HG03469 (cell line): ENCODE results near the gene CCNB1.
"Not testable (repeated sequence)": the region's sequence is repeated elsewhere in the genome, so short reads cannot be mapped to it uniquely, and the experiment has no call there.

Experiments used
- ATAC-seq: cut with Tn5 transposase; IDR thresholded peaks from one replicate; pipeline ENCODE4 v1.9.1; 2021; ENCODE audit warnings: mild to moderate bottlenecking, moderate library complexity, moderate number of reproducible peaks; ENCODE audit not compliant: unreplicated experiment

CCNB1 gene

DNA sequence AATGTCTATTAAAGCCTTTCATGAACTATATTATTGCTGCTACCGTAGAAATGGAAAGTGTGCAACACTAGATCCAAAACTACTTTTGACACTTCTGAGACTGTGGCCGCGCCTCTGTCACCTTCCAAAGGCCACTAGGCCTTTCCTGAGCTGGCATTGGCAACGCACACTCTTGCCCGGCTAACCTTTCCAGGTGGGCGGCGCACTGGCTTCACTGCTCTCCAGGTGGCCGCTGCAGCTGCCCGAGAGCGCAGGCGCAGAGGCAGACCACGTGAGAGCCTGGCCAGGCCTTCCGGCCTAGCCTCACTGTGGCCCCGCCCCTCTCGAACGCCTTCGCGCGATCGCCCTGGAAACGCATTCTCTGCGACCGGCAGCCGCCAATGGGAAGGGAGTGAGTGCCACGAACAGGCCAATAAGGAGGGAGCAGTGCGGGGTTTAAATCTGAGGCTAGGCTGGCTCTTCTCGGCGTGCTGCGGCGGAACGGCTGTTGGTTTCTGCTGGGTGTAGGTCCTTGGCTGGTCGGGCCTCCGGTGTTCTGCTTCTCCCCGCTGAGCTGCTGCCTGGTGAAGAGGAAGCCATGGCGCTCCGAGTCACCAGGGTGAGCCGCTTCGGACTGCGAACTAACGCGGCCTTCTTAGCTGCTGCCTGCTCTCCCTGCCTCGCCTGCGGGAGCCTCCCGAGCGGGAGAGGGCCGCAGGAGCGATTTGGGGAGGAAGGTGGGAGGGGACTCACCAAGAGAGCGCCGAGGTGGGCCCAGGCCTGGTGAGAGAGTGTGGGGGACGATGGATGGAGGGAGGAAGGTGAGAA lies at the start of gene CCNB1:
Gene CCNB1, plus strand, starts transcription at position 465 of the 807 bp plus-strand sequence. Its CDS starts 113 bp downstream, at position 578.
- ATAC-seq = peak; percentile 98

DNA sequence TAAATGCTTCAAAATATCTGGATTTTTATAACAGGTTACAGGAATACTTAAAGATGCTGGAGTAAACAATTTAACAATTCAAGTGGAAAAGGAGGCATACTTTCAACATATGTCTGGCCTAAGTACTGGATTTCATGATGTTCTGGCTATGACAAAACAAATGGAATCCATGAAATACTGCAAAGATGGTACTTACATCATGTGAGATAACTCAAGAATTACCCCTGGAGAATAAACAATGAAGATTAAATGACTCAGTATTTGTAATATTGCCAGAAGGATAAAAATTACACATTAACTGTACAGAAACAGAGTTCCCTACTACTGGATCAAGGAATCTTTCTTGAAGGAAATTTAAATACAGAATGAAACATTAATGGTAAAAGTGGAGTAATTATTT lies 37.5 kb upstream of the CCNB1 start:
- no peak for ATAC-seq

DNA sequence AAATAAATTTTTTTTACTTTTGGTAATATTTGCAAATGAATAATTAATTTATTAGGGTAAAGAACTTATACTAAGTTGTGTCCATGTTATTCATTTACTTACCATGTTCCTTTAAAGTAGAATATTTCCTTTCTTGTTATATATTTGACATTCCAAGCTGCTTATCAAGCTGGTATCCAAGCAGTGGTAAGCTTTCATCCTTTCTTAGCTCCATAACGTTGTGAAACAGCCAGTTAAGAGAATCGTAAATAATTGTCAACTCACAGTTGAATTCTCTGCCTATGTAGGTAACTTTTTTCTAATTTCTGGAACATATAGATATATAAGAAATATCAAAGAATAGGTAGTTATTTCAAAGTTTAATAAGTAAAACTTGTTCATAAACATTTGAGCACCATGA lies 36.7 kb upstream of the CCNB1 start:
- ATAC-seq = no peak

- no peak for ATAC-seq
These were observed 35.6 kb upstream of the CCNB1 start for GRCh38 chr5:69131304-69131703.

- no peak for ATAC-seq
These were observed 32.8 kb upstream of the CCNB1 start for GRCh38 chr5:69134126-69134525.

DNA sequence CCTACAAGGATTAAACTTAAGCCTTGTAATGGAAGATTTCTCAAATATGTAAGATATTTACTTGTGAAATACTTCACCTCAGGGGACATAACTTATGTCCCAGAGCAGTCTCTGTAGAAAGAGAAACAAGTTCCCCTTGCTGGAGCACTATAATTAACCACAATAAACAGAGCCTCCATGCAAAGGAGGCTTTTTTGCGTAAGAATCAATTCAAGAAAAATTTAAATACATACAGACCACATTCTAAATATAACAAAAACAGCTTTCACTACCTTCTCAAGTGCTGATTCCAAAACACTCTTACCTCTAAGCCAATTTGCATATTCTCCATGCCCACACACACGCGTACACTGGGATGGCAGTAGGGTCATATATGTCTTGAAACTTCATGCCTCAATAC lies 30.7 kb upstream of the CCNB1 start:
- peak; percentile 88 for ATAC-seq

GRCh38 chr5:69137208-69137607 lies 29.7 kb upstream of the CCNB1 start:
- ATAC-seq = not testable (repeated sequence)

DNA sequence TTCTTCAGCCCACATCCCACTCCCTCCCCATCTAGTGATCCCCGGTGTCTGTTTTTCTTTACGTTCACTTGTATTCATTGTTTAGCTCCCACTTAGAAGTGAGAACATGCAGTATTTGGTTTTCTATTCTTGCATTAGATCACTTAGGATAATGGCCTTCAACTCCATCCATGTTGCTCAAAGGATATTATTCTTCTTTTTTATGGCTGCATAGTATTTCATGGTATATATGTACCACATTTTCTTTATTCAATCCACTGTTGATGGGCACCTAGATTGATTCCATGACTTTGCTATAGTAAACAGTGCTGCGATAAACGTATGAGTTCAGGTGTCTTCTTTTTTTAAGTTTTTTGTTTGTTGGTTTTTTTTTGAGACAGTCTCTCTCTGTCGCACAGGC lies 29.1 kb upstream of the CCNB1 start:
- ATAC-seq = no peak

DNA sequence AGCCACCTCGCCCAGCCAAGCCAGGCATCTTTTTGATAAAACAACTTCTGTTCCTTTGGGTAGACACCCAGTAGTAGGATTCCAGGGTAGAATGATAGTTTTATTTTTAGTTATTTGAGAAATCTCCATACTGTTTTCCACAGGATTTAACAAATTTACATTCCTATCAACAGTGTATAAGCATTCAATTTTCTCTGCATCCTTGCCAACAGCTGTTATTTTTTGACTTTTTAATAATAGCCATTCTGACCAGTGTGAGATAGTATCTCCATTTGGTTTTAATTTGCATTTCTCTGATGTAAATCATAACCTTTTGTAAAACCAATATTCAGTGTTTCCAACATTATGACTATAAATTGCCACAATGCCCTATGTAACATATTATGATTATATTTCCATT lies 28.2 kb upstream of the CCNB1 start:
- no peak for ATAC-seq

- not testable (repeated sequence) for ATAC-seq
These were observed 26.7 kb upstream of the CCNB1 start for GRCh38 chr5:69140239-69140638.

- no peak for ATAC-seq
These were observed 26.1 kb upstream of the CCNB1 start for GRCh38 chr5:69140827-69141226.

GRCh38 chr5:69148576-69148975 lies 18.4 kb upstream of the CCNB1 start:
- not testable (repeated sequence) for ATAC-seq

- ATAC-seq = no peak
These were observed 17.8 kb upstream of the CCNB1 start for GRCh38 chr5:69148981-69149675.

DNA sequence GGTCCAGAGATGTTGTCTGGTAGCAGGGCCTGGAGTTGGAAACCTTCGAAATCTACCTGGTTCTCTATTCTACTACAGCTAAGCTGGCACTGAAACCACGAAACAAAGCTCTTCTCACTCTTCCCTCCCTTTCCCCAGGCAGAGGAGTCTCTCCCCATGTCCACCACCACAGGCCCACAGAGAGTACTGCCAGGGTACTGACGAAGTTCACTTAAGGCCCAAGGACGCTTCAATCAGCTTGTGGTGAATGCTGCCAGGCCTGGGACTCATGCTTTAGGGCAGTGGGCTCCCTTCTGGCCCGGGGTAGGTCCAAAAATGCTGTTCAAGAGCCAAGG lies 17.3 kb upstream of the CCNB1 start:
- no peak for ATAC-seq

- ATAC-seq = no peak
These were observed 14.2 kb upstream of the CCNB1 start for GRCh38 chr5:69152731-69153130.

GRCh38 chr5:69156456-69156855 lies 10.5 kb upstream of the CCNB1 start:
- ATAC-seq = no peak

DNA sequence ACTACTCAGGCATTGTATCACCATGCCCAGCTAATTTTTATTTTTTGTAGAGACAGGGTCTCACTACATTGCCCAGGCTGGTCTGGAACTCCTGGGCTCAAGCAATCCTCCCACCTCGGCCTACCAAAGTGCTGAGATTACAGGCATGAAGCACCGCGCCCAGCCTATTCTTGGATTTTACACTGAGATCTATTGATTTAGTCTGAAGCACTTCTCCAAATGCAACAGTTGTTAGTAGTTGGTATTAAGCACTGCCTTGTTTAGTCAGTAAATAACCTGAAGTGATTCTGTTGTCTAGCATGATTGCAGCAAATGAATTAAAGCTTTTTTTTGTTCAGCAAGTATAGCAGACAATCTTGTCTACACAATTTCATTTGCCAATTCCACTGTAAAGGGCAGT lies 8.9 kb upstream of the CCNB1 start:
- ATAC-seq = no peak

GRCh38 chr5:69160651-69161050 lies 6.3 kb upstream of the CCNB1 start:
- ATAC-seq = no peak

DNA sequence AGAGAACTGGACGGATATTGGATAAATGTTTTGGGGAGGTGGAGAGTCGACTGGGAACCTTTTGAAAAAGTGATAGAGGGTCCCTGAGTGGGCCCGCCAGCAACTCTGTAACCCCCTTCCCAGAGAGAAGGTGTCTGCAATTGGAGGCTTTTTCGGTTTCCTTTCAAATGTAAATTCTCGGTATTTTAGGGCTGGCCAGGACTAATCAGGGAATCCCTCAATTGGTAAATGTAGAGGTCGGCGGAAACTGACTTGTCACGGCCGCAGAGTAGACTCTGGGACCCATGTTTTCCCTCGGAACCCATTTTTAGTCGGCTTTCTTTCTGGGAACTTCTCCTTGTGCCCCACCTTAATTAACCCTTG lies 524 bp downstream of the CCNB1 start:
- no peak for ATAC-seq

DNA sequence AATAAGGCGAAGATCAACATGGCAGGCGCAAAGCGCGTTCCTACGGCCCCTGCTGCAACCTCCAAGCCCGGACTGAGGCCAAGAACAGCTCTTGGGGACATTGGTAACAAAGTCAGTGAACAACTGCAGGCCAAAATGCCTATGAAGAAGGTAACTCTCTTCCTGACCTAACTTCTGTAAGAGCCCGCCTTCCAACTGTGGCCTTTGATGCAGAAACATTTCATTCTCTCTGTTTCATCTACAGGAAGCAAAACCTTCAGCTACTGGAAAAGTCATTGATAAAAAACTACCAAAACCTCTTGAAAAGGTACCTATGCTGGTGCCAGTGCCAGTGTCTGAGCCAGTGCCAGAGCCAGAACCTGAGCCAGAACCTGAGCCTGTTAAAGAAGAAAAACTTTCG lies 979 bp downstream of the CCNB1 start:
- no peak for ATAC-seq

GRCh38 chr5:69170495-69170894 lies 3.5 kb downstream of the CCNB1 start:
- no peak for ATAC-seq

GRCh38 chr5:69170969-69171368 lies 4.0 kb downstream of the CCNB1 start:
- no peak for ATAC-seq
